Kidney (tissue), 14 donors: ENCODE measurements around the gene PSMA3. TPM values are rescaled to one million over a fixed set of nuclear protein-coding genes. Genes with fewer than 3 reads are reported as not detected.

ENCODE experiments used
- DNase-seq, 5 donors: peaks; one replicate each; pipeline ENCODE4 v3.0.0-alpha.2; 2013 to 2020
- FAIRE-seq: peaks from 2 replicates; lab custom pipeline; 2012; peaks lifted over from hg19 to GRCh38; lab: Jason Lieb, UNC
- H3K27ac ChIP-seq, 2 donors: one replicate each; pipeline ENCODE4 v1.7.0; 2013; ENCODE audit warnings: low read depth in 2 of 2, low read length in 2 of 2, inconsistent platforms in 1 of 2
- H3K27me3 ChIP-seq: one replicate; pipeline ENCODE4 v1.7.1; 2013; ENCODE audit warnings: low read length, inconsistent platforms; ENCODE audit not compliant: control insufficient read depth, insufficient read depth
- H3K36me3 ChIP-seq, 3 donors: one replicate each; pipeline versions ENCODE4 v1.7.0 to v1.7.1; 2013; ENCODE audit warnings: low read length in 3 of 3, control low read depth in 1 of 3, inconsistent platforms in 1 of 3; ENCODE audit not compliant: insufficient read depth in 3 of 3, control insufficient read depth in 2 of 3
- H3K4me1 ChIP-seq, 3 donors: one replicate each; pipeline versions ENCODE4 v1.7.0 to v1.7.1; 2013; ENCODE audit warnings: low read length in 3 of 3, inconsistent platforms in 1 of 3, low read depth in 1 of 3; ENCODE audit not compliant: control insufficient read depth in 2 of 3, insufficient read depth in 2 of 3
- H3K4me3 ChIP-seq, 3 donors: one replicate each; pipeline versions ENCODE4 v1.7.0 to v1.8.1; 2013; ENCODE audit warnings: low read length in 3 of 3, control low read depth in 1 of 3, inconsistent platforms in 1 of 3
- H3K9ac ChIP-seq, 3 donors: one replicate each; pipeline versions ENCODE4 v1.7.0 to v1.7.1; 2013; ENCODE audit warnings: low read length in 3 of 3, control low read depth in 1 of 3, inconsistent platforms in 1 of 3
- H3K9me3 ChIP-seq, 3 donors: one replicate each; pipeline versions ENCODE4 v1.7.0 to v1.7.1; 2013; ENCODE audit warnings: low read length in 3 of 3, control low read depth in 1 of 3, inconsistent platforms in 1 of 3; ENCODE audit not compliant: control insufficient read depth in 2 of 3, insufficient read depth in 1 of 3
- CTCF ChIP-seq: IDR thresholded peaks from 3 replicates; pipeline ENCODE4 v1.5.1; 2012; ENCODE audit warnings: mild to moderate bottlenecking, moderate library complexity, borderline replicate concordance; ENCODE audit not compliant: insufficient read depth; ENCODE audit errors: extremely low read depth
- intact Hi-C: fragments of 100-400 bp; cut with DNase I; formaldehyde crosslinking; loops from one replicate; pipeline ENCODE4 v1.11.1; 2022
- polyA plus RNA-seq: library from polyadenylated mRNA; stranded (reverse); fragments of 350-450 nt; fragmentation: Illumina TruSeq; extraction: RNeasy Lipid Tissue Mini Kit (QIAGEN cat#74804); gene quantifications from one replicate; pipeline ENCODE4 v1.2.3, GENCODE V29; 2014; ENCODE audit warnings: low read depth, low replicate concordance; ENCODE audit not compliant: insufficient read depth
- total RNA-seq: library from RNA; stranded (reverse); fragmentation: NEBNext Ultra II Directional; extraction: Animal tissue kit (Norgen Biotek cat#: 25700); gene quantifications from one replicate; pipeline ENCODE4 v1.2.1, GENCODE V29; 2021
- donor health status: control.
- donor health status: control.
- donor health status: control.
- donor health status: control.
- donor health status: control.
- donor health status: DM: yes; HTN: yes; CAD: no.
- donor health status: Normal renal cell carcinoma (clear cell type).

The PSMA3 gene
- total and polyA plus RNA-seq, 2 donors from 2014 or later: 151 to 164 TPM

GRCh38 chr14:58243790-58244555 is 670 bp upstream of the PSMA3 start:
- peak in 1 of 5 donors; percentile 37 for DNase-seq
- intact Hi-C loops: no loop called here
- FAIRE-seq: no peak

GRCh38 chr14:58245562-58245961 is 919 bp downstream of the PSMA3 start:
- no peak for FAIRE-seq
- no peaks in the 10 kb centered on the region for H3K27me3 ChIP-seq
- intact Hi-C loops: no loop called here
- H3K4me1 ChIP-seq: peaks cover 0 to 4% (median 2%) of the 10 kb centered on the region in 3 donors
- peak overlapping the region; percentile 90 to 100 (median 99) for H3K9ac ChIP-seq
- H3K36me3 ChIP-seq: peaks cover 0 to 3% (median 0%) of the 10 kb centered on the region in 3 donors
- H3K27ac ChIP-seq: peak overlapping the region in 1 of 2 donors; percentile 98
- TF ChIP-seq CTCF: no peak
- peak overlapping the region; percentile 97 to 99 (median 98) for H3K4me3 ChIP-seq
- H3K9me3 ChIP-seq: no peaks in the 10 kb centered on the region
- DNase-seq: no peak

More at GRCh38 chr14:58243790-58244555, 670 bp upstream of the PSMA3 start:
- Histone ChIP-seq H3K9me3 (no peaks in the 10 kb centered on the region), H3K27me3 (no peaks in the 10 kb centered on the region), H3K4me3 (peak overlapping the region; percentile 97 to 99 (median 98)), H3K4me1 (peaks cover 0 to 4% (median 2%) of the 10 kb centered on the region in 3 donors), H3K27ac (peak overlapping the region; percentile 87 to 98), H3K9ac (peak overlapping the region; percentile 74 to 95 (median 76)), H3K36me3 (no peaks in the 10 kb centered on the region)
- TF ChIP-seq CTCF: no peak

GRCh38 chr14:58249611-58250010 is 5.0 kb downstream of the PSMA3 start:
- FAIRE-seq (no peak), DNase-seq (no peak)
- H3K9ac ChIP-seq: no peak overlapping the region
- no peaks in the 10 kb centered on the region for H3K27me3 ChIP-seq
- TF ChIP-seq CTCF: no peak
- no peak overlapping the region for H3K27ac ChIP-seq
- H3K36me3 ChIP-seq: peaks cover under 1 to 13% (median 8%) of the 10 kb centered on the region in 3 donors
- peaks cover 0 to 4% (median 2%) of the 10 kb centered on the region in 3 donors for H3K4me1 ChIP-seq
- no peak overlapping the region for H3K4me3 ChIP-seq
- intact Hi-C loops: no loop called here
- H3K9me3 ChIP-seq: no peaks in the 10 kb centered on the region
